ENCODE results near the gene ZFAND3.

ZFAND3 gene

GRCh38 chr6:37845026-37845911 lies 25.7 kb downstream of the ZFAND3 start:
- Histone ChIP-seq H3K4me3 (ENCODE audit: insufficient read depth, low read depth, low read length, poor library complexity, severe bottlenecking) (no peak overlapping the region), H3K36me3 (ENCODE audit: control insufficient read depth, insufficient read depth, low read length) (peaks cover 2% of the 10 kb centered on the region), H3K4me1 (ENCODE audit: control insufficient read depth, insufficient read depth, low read length, poor library complexity, severe bottlenecking) (no peaks in the 10 kb centered on the region), H3K27ac (ENCODE audit: insufficient read depth, low read length, poor library complexity, severe bottlenecking) (no peak overlapping the region), H3K27me3 (replicated peaks; ENCODE audit: control insufficient read depth, insufficient read depth, low read length, poor library complexity, severe bottlenecking) (no peaks in the 10 kb centered on the region), H3K9me3 (ENCODE audit: control insufficient read depth, low read length) (no peaks in the 10 kb centered on the region)
- DNase-seq, result no peak

- no peaks in the 10 kb centered on the region for H3K27me3 ChIP-seq (replicated peaks; ENCODE audit: control insufficient read depth, insufficient read depth, low read length, poor library complexity, severe bottlenecking)
- H3K4me1 ChIP-seq (ENCODE audit: control insufficient read depth, insufficient read depth, low read length, poor library complexity, severe bottlenecking), result no peaks in the 10 kb centered on the region
- DNase-seq, result no peak
- H3K4me3 ChIP-seq (ENCODE audit: insufficient read depth, low read depth, low read length, poor library complexity, severe bottlenecking), result no peak overlapping the region
- H3K27ac ChIP-seq (ENCODE audit: insufficient read depth, low read length, poor library complexity, severe bottlenecking), result no peak overlapping the region
- H3K9me3 ChIP-seq (ENCODE audit: control insufficient read depth, low read length), result no peaks in the 10 kb centered on the region
- H3K36me3 ChIP-seq (ENCODE audit: control insufficient read depth, insufficient read depth, low read length), result peaks cover 4% of the 10 kb centered on the region
These were observed 26.4 kb downstream of the ZFAND3 start for GRCh38 chr6:37845930-37846329.

GRCh38 chr6:37847704-37848103 lies 28.2 kb downstream of the ZFAND3 start:
- Histone ChIP-seq H3K9me3 (ENCODE audit: control insufficient read depth, low read length) (no peaks in the 10 kb centered on the region), H3K4me3 (ENCODE audit: insufficient read depth, low read depth, low read length, poor library complexity, severe bottlenecking) (no peak overlapping the region), H3K4me1 (ENCODE audit: control insufficient read depth, insufficient read depth, low read length, poor library complexity, severe bottlenecking) (no peaks in the 10 kb centered on the region), H3K27ac (ENCODE audit: insufficient read depth, low read length, poor library complexity, severe bottlenecking) (no peak overlapping the region), H3K36me3 (ENCODE audit: control insufficient read depth, insufficient read depth, low read length) (peaks cover 4% of the 10 kb centered on the region), H3K27me3 (replicated peaks; ENCODE audit: control insufficient read depth, insufficient read depth, low read length, poor library complexity, severe bottlenecking) (no peaks in the 10 kb centered on the region)
- DNase-seq, result no peak

GRCh38 chr6:37848371-37848770 lies 28.8 kb downstream of the ZFAND3 start:
- Histone ChIP-seq H3K4me3 (ENCODE audit: insufficient read depth, low read depth, low read length, poor library complexity, severe bottlenecking) (no peak overlapping the region), H3K4me1 (ENCODE audit: control insufficient read depth, insufficient read depth, low read length, poor library complexity, severe bottlenecking) (no peaks in the 10 kb centered on the region), H3K27ac (ENCODE audit: insufficient read depth, low read length, poor library complexity, severe bottlenecking) (no peak overlapping the region), H3K36me3 (ENCODE audit: control insufficient read depth, insufficient read depth, low read length) (peaks cover 4% of the 10 kb centered on the region), H3K27me3 (replicated peaks; ENCODE audit: control insufficient read depth, insufficient read depth, low read length, poor library complexity, severe bottlenecking) (no peaks in the 10 kb centered on the region), H3K9me3 (ENCODE audit: control insufficient read depth, low read length) (no peaks in the 10 kb centered on the region)
- no peak for DNase-seq

GRCh38 chr6:37850260-37850659 lies 30.7 kb downstream of the ZFAND3 start:
- Histone ChIP-seq H3K27ac (ENCODE audit: insufficient read depth, low read length, poor library complexity, severe bottlenecking) (no peak overlapping the region), H3K4me3 (ENCODE audit: insufficient read depth, low read depth, low read length, poor library complexity, severe bottlenecking) (no peak overlapping the region), H3K27me3 (replicated peaks; ENCODE audit: control insufficient read depth, insufficient read depth, low read length, poor library complexity, severe bottlenecking) (no peaks in the 10 kb centered on the region), H3K36me3 (ENCODE audit: control insufficient read depth, insufficient read depth, low read length) (peaks cover 4% of the 10 kb centered on the region), H3K9me3 (ENCODE audit: control insufficient read depth, low read length) (no peaks in the 10 kb centered on the region), H3K4me1 (ENCODE audit: control insufficient read depth, insufficient read depth, low read length, poor library complexity, severe bottlenecking) (no peaks in the 10 kb centered on the region)
- no peak for DNase-seq

- no peaks in the 10 kb centered on the region for H3K9me3 ChIP-seq (ENCODE audit: control insufficient read depth, low read length)
- no peaks in the 10 kb centered on the region for H3K4me1 ChIP-seq (ENCODE audit: control insufficient read depth, insufficient read depth, low read length, poor library complexity, severe bottlenecking)
- no peak overlapping the region for H3K4me3 ChIP-seq (ENCODE audit: insufficient read depth, low read depth, low read length, poor library complexity, severe bottlenecking)
- DNase-seq, result no peak
- H3K27me3 ChIP-seq (replicated peaks; ENCODE audit: control insufficient read depth, insufficient read depth, low read length, poor library complexity, severe bottlenecking), result no peaks in the 10 kb centered on the region
- H3K27ac ChIP-seq (ENCODE audit: insufficient read depth, low read length, poor library complexity, severe bottlenecking), result no peak overlapping the region
- peaks cover 4% of the 10 kb centered on the region for H3K36me3 ChIP-seq (ENCODE audit: control insufficient read depth, insufficient read depth, low read length)
These were observed 31.3 kb downstream of the ZFAND3 start for GRCh38 chr6:37850728-37851285.

GRCh38 chr6:37851997-37852524 lies 32.5 kb downstream of the ZFAND3 start:
- no peak overlapping the region for H3K4me3 ChIP-seq (ENCODE audit: insufficient read depth, low read depth, low read length, poor library complexity, severe bottlenecking)
- H3K27me3 ChIP-seq (replicated peaks; ENCODE audit: control insufficient read depth, insufficient read depth, low read length, poor library complexity, severe bottlenecking), result no peaks in the 10 kb centered on the region
- peaks cover 4% of the 10 kb centered on the region for H3K36me3 ChIP-seq (ENCODE audit: control insufficient read depth, insufficient read depth, low read length)
- H3K4me1 ChIP-seq (ENCODE audit: control insufficient read depth, insufficient read depth, low read length, poor library complexity, severe bottlenecking), result no peaks in the 10 kb centered on the region
- no peaks in the 10 kb centered on the region for H3K9me3 ChIP-seq (ENCODE audit: control insufficient read depth, low read length)
- H3K27ac ChIP-seq (ENCODE audit: insufficient read depth, low read length, poor library complexity, severe bottlenecking), result no peak overlapping the region
- DNase-seq, result no peak

- DNase-seq, result no peak
- Histone ChIP-seq H3K4me3 (ENCODE audit: insufficient read depth, low read depth, low read length, poor library complexity, severe bottlenecking) (no peak overlapping the region), H3K4me1 (ENCODE audit: control insufficient read depth, insufficient read depth, low read length, poor library complexity, severe bottlenecking) (peaks cover 4% of the 10 kb centered on the region), H3K27me3 (replicated peaks; ENCODE audit: control insufficient read depth, insufficient read depth, low read length, poor library complexity, severe bottlenecking) (no peaks in the 10 kb centered on the region), H3K27ac (ENCODE audit: insufficient read depth, low read length, poor library complexity, severe bottlenecking) (no peak overlapping the region), H3K36me3 (ENCODE audit: control insufficient read depth, insufficient read depth, low read length) (no peaks in the 10 kb centered on the region), H3K9me3 (ENCODE audit: control insufficient read depth, low read length) (no peaks in the 10 kb centered on the region)
These were observed 36.8 kb downstream of the ZFAND3 start for GRCh38 chr6:37856285-37856684.

GRCh38 chr6:37858363-37858762 lies 38.8 kb downstream of the ZFAND3 start:
- H3K36me3 ChIP-seq (ENCODE audit: control insufficient read depth, insufficient read depth, low read length), result no peaks in the 10 kb centered on the region
- no peaks in the 10 kb centered on the region for H3K27me3 ChIP-seq (replicated peaks; ENCODE audit: control insufficient read depth, insufficient read depth, low read length, poor library complexity, severe bottlenecking)
- H3K4me3 ChIP-seq (ENCODE audit: insufficient read depth, low read depth, low read length, poor library complexity, severe bottlenecking), result no peak overlapping the region
- DNase-seq, result no peak
- no peaks in the 10 kb centered on the region for H3K9me3 ChIP-seq (ENCODE audit: control insufficient read depth, low read length)
- H3K4me1 ChIP-seq (ENCODE audit: control insufficient read depth, insufficient read depth, low read length, poor library complexity, severe bottlenecking), result peaks cover 4% of the 10 kb centered on the region
- H3K27ac ChIP-seq (ENCODE audit: insufficient read depth, low read length, poor library complexity, severe bottlenecking), result no peak overlapping the region

- Histone ChIP-seq H3K4me1 (ENCODE audit: control insufficient read depth, insufficient read depth, low read length, poor library complexity, severe bottlenecking) (peaks cover 6% of the 10 kb centered on the region), H3K36me3 (ENCODE audit: control insufficient read depth, insufficient read depth, low read length) (no peaks in the 10 kb centered on the region), H3K4me3 (ENCODE audit: insufficient read depth, low read depth, low read length, poor library complexity, severe bottlenecking) (no peak overlapping the region), H3K27me3 (replicated peaks; ENCODE audit: control insufficient read depth, insufficient read depth, low read length, poor library complexity, severe bottlenecking) (no peaks in the 10 kb centered on the region), H3K9me3 (ENCODE audit: control insufficient read depth, low read length) (no peaks in the 10 kb centered on the region), H3K27ac (ENCODE audit: insufficient read depth, low read length, poor library complexity, severe bottlenecking) (no peak overlapping the region)
- DNase-seq, result peak in 1 of 3 donors; percentile 3
These were observed 40.8 kb downstream of the ZFAND3 start for GRCh38 chr6:37860226-37860839.

Data from effector memory CD4-positive, alpha-beta T cell (primary cell).